NCI-H510A treated with DMSO at 0.1 percent for 48 hours (cell line): ENCODE results near the gene ANKRD42.
"Not testable (repeated sequence)": the region's sequence is repeated elsewhere in the genome, so short reads cannot be mapped to it uniquely, and the experiment has no call there.

Experiments used
- DNase-seq: peaks from one replicate; lab custom pipeline; 2025; lab: John Stamatoyannopoulos, UW

Gene ANKRD42

DNA sequence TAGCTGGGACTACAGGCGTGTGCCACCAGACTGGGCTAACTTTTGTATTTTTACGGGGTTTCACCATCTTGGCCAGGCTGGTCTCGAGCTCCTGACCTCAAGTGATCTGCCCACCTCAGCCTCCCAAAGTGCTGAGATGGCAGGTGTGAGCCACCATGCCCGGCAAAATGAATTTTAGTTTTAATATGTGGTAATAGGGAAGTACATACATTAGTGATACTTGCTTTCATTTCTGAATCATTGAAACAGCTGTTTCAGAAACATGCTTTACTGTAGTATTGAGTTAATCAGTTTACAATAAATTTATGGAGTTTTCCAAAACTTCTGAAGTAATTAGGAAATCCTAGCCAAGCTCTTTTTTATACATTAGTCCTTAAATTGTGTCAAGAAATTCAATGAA is 21.0 kb upstream of the ANKRD42 start:
- DNase-seq, result no peak

DNA sequence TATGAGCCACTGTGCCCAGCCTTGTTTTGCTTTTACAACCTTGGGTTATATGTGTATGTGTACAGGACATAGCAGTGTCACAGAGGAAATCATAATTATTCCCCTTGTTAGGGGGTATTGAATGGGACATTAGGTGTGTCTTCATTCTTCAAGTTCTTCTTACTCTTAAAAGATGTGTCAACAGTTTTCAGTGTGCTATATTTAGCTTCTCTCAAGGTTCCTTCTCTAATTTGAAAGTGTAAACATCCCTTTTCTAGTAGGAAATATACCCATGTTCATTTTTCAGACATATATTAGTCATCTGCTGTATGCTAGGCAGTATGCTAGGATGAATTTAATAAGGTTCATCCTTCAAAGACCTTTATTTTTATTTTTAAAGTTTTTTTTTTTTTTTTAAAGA is 19.5 kb upstream of the ANKRD42 start:
- no peak for DNase-seq

DNA sequence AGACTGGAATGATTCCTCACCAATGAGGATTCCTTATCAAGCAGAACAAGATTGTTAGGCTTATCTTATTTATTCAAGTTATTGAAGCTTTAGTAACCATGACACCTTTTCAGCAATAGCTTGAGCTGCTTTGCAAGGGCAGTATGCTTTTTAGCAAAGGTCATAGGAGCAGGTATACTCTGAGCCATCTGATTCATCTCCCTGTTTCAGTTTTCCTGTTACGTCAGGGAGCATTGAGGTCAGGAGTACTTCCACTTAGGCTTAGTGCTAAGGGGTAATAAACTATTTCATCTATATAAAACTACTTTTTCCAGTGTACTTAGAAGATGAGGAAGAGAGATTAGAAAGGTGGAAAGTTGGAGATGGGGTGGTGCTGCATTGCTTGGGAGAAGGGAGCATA is 17.7 kb upstream of the ANKRD42 start:
- DNase-seq, result no peak

DNA sequence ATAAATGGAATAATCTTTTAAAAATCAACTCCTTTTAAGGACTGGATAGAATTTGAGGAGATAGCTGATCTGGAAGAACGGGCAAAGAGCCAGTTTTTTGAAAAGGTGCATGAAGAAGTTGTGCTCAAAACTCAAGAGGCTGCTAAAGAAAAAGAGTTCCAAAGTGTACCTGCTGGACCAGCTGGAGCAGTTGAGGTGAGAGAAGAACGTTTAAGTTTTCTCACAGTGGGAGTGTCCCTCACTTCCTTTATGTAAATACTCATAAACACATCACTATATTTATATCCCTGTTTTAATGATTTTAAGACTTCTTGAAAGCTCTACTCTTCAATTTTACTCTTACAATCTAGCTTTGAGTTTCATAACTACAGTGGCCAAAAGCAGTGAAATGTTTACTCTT is 11.7 kb upstream of the ANKRD42 start:
- no peak for DNase-seq

DNA sequence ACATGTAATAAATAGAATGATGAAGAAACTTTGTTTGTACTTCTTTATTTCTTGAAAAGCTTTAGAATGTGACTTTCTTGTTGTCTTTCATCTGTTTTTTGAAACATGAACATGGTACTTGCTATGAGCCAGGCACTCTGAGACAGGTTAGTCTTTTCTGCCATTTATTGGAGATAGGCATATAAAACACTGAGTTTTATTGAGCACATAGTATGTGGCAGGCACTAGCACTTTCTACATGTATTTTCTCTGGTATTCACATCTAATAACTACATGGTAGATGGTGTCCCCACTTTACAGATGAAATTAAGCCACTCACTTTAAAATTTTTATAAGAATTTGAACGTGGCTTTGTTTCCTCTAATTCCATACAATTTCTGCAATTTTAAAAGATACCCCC is 7.7 kb upstream of the ANKRD42 start:
- no peak for DNase-seq

DNA sequence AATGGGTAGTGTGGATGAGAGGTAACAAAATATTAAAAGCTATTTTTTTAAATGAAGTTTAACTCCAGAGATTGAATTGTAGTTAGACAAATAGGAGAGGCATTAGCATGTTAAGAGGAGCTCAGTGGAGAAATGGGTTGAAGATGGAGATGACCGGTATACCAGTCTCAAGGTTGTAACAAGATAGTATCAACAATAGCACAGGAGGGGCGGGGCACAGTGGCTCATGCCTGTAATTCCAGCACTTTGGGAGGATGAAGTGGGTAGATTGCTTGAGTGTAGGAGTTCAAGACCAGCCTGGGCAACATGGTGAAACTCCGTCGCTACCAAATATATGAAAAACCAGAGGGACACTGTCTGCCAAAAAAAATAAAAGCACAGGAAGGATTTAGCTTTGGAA is 6.0 kb upstream of the ANKRD42 start:
- no peak for DNase-seq

DNA sequence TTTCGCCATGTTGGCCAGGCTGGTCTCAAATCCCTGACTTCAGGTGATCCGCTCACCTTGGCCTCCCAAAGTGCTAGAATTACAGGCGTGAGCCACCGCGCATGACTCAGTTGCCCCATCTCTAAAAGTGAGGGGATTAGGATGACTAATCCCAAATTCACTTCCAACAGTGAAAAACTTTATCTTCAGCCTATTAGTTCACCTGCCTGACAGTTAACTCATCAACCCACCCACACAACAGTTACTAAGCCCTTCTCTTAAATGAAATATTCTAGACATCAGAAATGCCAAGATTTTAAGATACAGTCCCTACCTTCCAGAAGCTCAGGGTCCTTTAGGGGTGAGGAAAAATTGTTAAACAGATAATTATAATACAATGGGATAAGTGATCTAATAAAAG is 2.0 kb upstream of the ANKRD42 start:
- DNase-seq, result no peak

DNA sequence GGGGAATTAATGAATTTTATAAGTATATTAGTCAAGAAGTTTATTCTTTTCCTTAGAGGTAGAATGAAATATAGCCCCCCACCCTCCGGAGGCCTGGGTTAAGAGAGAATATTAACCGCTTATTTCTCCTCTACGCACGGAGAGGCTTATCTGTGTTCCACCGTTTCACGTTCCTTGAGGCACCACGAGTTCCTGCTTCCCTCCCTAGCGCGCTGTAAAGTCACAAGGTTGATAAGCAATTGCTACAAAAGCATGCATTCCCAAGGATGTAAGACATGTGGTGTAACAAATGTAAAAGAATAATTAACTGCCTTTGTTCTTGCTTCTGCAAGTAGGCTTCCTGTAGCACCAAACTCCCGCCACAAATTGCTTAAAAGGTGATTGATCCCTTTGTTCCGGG is 1.5 kb upstream of the ANKRD42 start:
- DNase-seq, result no peak

DNA sequence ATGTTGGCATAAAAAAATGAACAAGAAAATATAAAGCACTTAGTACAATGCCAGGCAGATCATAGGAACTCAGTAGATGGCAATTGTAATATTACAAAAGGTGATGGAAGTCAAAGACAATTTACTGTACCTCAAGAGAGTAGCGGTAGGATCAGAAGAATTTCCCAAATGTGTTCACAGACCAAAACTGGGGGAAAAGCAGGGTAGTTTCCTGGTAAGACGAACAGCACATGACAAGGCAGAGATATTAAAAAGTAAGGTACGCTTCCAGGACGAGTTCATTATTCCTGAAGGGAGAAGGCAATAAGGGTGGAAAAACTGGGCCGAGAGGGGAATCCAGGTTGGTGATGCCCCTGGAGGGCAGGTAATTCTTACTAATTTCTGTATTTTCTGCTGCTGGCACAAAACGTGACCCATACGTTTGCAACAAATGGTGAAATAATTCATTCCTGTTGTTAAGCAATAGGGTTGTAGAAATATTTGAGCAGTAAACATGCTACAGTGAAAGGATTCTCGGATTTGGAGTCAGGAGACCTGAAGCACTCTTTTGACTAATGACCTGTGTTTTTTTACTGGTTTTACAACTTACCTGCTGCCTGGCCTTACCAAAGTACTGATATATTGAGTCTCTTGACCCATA is 786 bp upstream of the ANKRD42 start:
- DNase-seq, result no peak

DNA sequence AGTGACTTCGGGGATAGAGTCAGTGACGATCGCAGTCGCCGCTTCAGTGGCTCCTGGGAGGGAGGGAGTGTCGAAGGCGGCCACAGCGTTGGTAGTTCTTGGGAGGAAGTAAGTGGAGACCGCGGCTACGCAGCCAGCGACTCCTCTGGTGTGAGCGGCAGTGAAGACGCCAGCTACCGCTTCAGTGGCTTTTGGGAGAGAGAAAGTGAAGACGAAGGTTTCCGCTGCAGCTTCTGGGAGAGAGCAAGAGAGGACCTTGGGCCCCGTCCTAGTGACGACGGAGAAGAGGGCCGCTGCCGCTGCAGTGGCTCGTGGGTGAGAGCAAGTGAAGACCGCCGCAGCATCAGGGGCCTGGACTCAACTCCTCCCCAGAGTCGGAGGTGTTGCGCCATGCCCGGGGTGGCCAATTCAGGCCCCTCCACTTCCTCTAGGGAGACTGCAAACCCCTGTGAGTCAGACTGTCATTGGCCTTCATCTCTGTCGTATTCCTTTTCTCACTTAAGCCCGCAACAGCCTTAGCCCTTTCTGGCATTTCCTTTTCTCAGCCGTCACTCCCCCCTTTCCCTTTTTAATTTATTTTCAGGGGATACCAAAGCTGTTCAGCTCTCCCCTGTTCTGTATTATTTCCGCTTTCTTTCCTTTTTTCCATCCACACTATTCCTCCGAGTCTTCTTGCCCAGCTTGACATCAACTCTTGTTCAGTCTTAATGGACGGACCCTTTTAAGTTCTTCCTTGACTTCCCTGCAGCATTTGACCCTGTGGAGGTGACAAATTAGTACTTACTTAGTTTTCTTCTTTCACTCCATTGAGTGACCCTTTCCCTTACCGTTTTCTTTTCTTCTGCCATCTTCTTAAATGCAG is 1.0 kb downstream of the ANKRD42 start:
- DNase-seq, result no peak

DNA sequence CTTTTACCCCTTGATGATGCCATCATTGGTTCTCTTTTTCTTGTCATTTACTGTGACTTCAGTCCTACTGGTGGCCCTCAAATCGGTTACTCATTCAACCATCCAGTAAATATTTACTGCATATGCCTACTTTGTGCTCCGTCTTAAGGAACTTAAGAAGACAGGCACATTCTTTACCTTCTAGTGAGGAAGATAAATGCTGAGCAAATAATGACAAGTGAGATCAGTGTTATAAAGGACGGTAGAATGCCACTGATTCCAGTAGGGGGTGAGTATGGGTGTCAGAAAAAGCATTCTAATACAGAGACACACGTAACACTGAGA is 1.6 kb downstream of the ANKRD42 start:
- DNase-seq, result no peak

DNA sequence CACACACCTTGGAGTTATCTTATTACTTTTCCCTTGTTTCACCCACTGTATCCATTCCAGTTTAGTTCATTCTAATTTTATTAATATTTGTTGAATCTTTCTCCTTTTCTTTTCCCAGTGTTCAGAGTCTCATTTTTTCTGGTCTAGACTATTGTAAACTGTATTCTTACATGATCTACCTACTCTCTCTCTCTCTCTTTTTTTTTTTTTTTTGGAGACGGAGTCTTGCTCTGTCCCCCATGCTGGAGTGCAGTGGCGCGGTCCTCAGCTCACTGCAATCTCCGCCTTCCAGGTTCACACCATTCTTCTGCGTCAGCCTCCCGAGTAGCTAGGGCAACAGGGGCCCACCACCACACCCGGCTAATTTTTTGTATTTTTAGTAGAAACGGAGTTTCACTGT is 2.1 kb downstream of the ANKRD42 start:
- no peak for DNase-seq

DNA sequence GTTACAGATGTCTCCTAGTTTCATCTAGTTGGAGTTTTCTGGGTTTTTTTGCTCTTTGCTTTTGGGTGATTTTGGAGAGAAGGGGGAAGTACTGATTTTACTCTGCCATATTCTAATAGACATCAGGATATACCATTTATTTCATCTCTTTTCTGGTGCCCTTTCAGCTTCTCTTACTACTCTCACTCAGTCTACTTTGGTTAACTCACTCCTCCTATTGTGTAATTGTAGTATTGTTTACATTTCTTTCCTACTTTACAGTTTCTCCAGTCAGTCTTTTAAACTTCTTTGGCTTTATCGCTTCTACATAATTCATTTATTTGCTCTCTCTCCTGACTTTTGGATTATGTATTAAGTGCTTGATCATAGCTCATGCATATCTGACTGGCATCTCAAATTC is 6.5 kb downstream of the ANKRD42 start:
- no peak for DNase-seq

DNA sequence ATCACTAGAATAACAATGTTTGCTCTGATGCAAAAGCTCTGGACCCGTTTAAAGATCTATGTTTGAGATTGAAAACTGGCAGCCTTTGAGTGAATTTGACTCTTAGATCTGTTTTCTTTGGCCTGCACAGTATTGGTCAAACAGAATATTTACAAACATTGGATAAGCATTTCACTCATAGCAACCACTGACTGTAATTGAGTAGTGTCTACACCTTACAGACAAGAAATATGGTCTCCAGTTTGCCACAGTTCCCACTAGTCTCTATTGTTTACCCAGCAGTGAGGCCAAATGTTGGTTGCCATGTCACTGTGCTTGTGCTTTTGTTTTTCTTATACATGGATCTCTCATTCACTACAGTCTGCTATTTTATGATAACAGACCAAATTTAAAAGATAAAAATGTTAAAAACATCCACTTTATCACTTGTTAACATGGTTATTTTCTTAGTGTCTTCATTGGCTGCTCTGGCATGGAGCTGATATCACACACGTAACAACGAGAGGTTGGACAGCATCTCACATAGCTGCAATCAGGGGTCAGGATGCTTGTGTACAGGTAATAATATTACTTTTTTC is 12.2 kb downstream of the ANKRD42 start:
- no peak for DNase-seq

DNA sequence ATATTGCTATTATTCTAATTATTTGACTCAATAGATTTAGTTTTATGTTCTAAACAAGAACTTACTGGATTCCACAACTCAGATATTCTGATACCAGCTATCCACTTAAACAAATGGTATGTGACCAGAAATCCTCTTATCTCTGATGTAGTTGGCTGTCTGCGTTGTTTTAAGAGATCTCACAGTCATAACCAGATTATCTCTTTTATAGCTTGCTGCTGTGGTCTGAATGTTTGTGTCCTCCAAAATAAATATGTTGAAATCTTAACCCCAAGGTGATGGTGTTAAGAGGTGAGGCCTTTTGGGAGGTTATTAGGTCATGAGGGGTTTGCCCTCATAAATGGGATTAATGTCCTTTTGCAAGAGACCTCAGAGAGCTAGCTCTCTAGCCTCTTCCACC is 12.7 kb downstream of the ANKRD42 start:
- no peak for DNase-seq

DNA sequence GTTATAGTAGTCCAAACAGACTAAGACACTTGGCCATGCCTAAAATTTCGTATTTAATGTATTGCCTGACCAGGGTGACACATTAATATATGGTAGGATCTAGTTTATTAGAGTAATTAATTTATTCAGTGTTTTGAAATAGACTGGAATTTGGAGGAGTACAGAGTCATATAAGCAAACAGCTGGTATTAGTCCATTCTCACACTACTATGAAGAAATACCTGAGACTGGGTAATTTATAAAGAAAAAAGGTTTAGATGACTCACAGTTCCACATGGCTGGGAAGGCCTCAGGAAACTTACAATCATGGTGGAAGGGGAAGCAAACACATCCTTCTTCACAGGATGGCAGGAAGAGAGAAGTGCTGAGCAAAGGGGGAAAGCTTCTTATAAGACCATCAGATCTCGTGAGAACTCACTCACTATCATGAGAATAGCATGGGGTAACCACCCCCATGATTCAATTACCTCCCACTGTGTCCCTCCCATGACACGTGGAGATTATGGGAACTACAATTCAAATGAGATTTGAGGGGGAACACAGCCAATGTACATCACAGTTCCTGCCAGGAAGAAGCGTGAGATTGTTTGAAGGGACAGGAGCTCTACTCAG is 13.4 kb downstream of the ANKRD42 start:
- DNase-seq, result not testable (repeated sequence)

DNA sequence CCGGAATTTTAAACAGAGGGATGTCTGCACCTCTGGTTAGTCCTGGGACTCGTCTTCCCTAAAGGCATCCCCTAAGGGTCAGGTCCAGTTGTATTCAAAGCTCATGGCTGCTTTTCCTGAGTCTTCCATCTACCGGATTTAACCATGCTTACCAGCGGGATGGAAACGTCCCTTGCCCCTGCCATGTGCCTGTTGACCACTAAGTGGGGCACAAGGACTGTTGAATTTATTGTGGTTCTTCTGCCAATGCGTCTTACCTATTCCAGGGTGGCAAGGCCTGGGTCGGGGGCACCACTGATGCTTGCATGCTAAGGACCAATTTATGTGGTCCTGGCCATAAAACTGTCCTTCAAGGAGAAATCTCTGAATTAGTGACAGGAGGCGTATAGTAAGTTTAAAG is 25.6 kb downstream of the ANKRD42 start:
- DNase-seq, result no peak

DNA sequence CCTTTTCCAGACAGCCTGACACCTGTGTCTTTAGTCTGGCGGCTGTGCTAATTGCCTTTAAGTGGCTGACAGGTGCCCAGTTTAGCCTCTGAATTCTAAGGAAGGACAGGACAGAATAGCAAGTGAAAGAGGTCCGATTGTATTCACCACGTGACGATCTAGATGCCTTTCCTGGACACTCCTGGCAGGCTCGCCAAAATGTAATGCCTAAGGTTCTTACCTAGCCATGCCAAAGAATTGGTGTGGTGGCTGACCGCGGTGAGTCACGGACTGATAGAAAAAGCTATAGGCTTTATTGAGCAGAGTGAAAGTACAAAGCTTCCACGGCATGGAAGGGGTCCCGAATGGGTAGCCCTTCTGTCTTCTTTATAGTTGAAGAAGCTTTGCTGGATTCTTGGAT is 26.7 kb downstream of the ANKRD42 start:
- DNase-seq, result no peak

DNA sequence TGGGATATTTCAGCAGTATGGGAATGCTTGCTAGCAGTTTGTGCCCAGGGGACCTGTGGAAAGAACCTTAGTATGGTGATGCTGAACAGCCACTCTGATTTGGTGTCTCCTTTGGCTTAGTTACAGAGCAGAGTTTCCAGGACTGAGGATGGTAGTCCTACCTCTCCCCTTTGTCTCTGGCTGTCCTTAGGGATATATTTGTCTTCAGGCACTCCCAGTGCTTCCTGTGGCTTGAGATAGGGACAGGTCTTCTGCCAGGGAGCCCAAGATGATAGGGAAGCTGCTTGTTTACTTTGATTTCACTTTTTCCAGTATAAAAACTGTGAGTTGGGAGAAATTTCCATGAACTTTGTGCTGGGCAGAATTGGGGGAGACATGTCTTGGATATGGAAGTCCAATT is 28.2 kb downstream of the ANKRD42 start:
- DNase-seq, result no peak

DNA sequence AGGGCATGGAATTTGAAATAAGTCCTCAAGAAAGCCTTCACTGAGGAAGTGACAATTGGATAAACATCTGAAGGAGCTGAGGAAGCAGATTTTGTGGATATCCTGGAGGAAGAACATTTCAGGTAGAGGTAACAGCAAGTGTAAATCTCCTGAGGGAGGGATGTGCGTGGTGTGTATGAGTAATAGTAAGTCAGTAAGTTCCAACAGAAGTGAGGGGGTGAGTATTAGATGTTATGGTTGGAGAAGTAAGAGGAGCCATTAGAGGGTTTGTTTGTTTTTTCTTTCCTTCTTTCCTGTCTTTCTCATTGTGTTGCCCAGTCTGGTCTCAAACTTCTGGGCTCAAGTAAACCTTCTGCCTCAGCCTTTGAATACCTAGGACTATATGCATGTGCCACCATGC is 29.0 kb downstream of the ANKRD42 start:
- no peak for DNase-seq

DNA sequence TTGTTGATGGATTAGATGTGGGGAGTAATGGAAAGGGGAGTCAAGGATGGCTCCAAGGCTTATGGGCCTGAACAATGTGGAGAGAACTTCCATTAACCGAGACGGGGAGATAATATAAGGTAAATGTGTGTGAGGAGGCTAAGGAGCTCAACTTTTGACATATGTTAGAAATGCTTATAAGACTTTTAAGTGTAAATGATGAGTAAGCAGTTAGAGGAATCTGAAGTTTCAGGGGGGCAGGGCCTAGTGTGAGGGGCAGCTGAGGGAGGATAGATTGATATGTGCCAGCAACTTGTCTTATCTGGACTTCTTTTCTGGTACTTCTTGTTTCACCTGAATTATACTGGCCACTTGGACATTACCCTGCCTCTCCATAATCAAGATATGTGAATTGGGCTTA is 29.9 kb downstream of the ANKRD42 start:
- no peak for DNase-seq

DNA sequence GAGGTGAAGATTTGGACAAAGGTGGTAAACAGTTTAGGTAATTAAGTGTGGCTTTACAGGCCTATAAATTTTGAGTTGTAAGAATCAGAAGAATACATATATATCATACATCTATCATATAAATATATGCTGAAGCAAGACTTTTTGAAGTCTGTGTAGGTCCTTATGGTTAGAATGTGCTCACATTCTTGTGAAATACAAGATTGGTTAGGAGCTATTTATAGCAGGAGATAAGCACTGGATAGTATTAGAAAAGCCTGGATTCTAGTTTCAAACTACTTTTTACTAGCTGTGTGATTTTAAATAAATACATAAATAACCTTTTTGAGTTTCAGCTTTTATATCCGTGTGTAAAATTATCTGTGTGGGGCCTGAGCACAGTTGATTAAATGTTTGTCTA is 42.3 kb downstream of the ANKRD42 start:
- DNase-seq, result no peak

DNA sequence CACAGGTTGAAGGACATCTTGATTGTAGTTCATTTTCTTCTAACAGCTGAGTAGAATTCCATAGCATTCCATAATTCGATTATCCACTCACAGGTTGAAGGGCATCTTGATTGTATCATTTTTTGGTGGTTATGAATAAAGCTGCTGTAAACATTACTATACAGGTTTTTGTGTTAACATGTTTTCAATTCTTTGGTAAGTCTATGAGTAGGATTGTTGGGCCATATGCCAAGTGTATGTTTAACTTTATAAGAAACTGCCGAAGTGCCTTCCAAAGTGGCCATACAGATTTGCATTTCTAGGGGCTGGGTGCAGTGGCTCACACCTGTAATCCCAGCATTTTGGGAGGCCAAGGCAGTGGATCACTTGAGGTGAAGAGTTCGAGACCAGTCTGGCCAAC is 44.6 kb downstream of the ANKRD42 start:
- DNase-seq, result no peak
